Fibroblast of the aortic adventitia (primary cell): ENCODE data around the gene IMMP2L. TPM values are rescaled to one million over a fixed set of nuclear protein-coding genes. Genes with fewer than 3 reads are reported as not detected.

Experiments used
- DNase-seq: peaks from one replicate; pipeline ENCODE4 v3.0.0-alpha.2; 2010; ENCODE audit warnings: low read depth
- H3K4me3 ChIP-seq: 2 replicates; pipeline ENCODE4 v1.5.1; 2011; ENCODE audit warnings: low read depth, mild to moderate bottlenecking, control low read depth, low read length, moderate library complexity
- total RNA-seq: library from RNA; depleted of rRNA; stranded (reverse); fragments of >200 nt; gene quantifications from 2 replicates; pipeline ENCODE4 v1.2.3, GENCODE V29; 2012; ENCODE audit warnings: low replicate concordance
- TF ChIP-seq, protein P1 (sequence below): IDR thresholded peaks from 2 replicates; pipeline ENCODE4 v1.5.1; 2011; ENCODE audit warnings: mild to moderate bottlenecking, low read length, control low read depth, inconsistent platforms; ENCODE audit not compliant: insufficient read depth

IMMP2L gene
- total RNA-seq, 1 donor, result 9.9 TPM

DNA sequence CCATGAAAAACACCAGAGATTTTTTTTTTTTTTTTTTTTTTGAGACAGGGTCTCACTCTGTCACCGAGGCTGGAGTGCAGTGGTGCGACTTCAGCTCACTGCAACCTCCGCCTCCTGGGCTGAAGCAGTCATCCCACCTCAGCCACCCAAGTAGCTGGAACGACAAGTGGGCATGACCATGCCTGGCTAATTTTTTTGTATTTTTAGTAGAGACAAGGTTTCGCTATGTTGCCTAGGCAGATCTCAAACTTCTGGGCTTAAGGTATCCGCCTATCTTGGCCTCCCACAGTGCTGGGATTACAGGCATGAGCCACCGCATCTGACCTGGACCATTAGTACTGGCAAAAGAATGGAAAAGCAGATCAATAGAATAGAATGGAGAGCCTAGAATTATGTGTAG lies 530.4 kb downstream of the IMMP2L start:
- TF ChIP-seq, protein P1, sequence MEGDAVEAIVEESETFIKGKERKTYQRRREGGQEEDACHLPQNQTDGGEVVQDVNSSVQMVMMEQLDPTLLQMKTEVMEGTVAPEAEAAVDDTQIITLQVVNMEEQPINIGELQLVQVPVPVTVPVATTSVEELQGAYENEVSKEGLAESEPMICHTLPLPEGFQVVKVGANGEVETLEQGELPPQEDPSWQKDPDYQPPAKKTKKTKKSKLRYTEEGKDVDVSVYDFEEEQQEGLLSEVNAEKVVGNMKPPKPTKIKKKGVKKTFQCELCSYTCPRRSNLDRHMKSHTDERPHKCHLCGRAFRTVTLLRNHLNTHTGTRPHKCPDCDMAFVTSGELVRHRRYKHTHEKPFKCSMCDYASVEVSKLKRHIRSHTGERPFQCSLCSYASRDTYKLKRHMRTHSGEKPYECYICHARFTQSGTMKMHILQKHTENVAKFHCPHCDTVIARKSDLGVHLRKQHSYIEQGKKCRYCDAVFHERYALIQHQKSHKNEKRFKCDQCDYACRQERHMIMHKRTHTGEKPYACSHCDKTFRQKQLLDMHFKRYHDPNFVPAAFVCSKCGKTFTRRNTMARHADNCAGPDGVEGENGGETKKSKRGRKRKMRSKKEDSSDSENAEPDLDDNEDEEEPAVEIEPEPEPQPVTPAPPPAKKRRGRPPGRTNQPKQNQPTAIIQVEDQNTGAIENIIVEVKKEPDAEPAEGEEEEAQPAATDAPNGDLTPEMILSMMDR, result no peak
- no peak for DNase-seq
- H3K4me3 ChIP-seq, result no peak overlapping the region

DNA sequence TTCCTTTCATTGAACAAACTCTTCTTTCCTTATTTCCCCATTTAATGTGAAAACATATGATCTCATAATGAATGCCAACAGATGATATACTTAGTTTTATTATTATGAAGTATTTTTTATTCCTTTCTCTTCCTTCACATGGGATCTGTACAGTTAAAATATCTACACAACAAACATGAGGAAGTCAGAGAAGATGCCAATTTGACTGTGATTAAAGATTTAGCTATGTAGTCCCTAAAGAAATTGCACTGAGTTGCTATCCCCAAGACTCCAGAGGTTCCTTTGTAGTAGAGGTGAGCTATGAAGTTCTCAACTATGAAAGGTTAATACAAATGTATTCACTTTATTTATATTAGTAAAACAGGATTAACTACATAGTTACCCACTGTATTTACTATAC lies 532.0 kb downstream of the IMMP2L start:
- H3K4me3 ChIP-seq, result no peak overlapping the region
- peak; percentile 13 for DNase-seq
- TF ChIP-seq, protein P1, result no peak

DNA sequence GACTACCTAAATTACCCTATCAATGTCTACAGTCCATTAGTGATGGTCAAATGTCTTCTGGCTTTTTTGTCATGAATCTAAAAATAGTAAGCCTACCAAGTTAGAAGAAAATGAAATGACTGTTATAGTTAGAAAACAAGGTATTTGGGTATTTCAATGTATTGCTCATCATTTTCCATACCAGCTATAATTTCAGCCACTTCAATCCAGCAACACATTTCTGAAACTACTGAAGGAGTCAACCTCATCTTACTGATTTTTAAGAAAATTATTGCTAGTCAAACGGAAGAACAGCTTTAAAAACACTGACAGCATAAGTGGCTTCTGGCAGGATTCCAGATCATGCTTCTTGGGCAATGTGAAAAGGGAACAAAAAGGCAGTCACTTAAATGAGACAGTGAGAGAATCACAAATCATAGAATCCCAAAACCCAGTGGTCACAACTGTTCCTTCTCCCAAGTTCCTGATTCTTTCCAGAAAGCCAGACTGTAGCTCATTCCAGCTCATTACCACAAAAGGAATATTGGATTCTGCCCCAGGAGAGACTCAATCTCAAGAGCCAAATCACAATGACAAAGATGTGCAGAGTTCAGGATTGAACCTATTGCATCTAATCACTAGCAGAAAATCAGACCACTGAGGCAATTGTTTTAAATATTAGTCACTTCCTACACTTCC lies 532.6 kb downstream of the IMMP2L start:
- no peak overlapping the region for H3K4me3 ChIP-seq
- TF ChIP-seq, protein P1, result no peak
- peak; percentile 38 for DNase-seq

DNA sequence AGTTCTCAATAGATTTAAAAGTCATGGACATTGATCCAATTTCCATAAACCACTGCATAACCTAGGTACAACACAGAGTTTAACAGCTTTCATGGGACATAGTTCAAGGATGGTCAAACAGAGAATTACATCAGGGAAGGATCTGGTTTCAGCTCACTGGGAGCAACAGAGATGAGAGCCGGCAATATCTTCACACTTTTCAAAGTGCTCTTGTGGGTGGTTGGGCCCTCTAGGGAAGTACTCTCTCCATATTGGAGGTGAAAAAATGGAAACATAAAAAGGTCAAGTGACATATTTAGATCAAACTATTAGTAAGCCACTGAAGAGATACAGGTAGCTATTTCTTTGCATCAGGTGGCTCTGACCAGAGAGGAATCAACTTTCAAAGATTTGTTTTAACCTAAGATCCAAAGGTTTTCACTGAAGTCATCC lies 533.1 kb downstream of the IMMP2L start:
- TF ChIP-seq, protein P1, result no peak
- DNase-seq, result no peak
- H3K4me3 ChIP-seq, result no peak overlapping the region

DNA sequence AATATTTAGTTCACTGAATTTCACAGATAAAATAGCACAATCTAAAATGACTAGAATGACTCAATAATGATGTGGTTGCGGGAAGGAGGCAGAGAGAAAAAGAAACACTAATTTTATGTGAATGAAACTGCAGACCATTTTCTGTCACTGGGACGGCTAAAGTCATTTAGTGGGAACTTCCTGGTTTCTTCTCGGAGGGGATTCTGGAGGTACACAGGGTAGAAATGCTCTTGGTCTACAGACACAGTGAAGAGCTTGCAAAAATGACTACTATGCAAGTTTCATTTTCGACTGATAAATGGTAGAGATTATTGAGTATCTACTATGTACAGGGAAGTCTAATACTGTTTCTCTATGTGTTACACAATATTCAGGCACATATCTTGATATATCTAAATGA lies 534.9 kb downstream of the IMMP2L start:
- no peak overlapping the region for H3K4me3 ChIP-seq
- TF ChIP-seq, protein P1, result no peak
- DNase-seq, result no peak

DNA sequence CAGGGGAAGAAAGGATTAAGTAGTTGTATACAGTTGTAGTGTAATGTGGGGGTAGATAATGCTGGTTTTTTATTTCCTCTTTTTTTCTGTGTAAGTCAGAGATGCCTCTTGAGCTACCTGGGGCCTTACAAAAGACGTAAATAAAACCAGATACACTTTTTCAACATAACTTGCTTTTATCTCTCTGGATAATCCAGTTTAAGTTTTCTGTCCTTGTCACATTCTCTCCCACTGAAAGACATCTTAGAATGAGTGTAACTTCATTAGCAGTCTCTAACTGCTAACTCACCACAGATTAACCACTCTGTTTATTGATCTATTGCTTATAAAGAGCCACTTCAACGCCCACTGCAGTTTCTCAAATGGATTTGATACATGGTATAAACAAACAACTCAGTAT lies 535.5 kb downstream of the IMMP2L start:
- no peak overlapping the region for H3K4me3 ChIP-seq
- DNase-seq, result no peak
- TF ChIP-seq, protein P1, result no peak

DNA sequence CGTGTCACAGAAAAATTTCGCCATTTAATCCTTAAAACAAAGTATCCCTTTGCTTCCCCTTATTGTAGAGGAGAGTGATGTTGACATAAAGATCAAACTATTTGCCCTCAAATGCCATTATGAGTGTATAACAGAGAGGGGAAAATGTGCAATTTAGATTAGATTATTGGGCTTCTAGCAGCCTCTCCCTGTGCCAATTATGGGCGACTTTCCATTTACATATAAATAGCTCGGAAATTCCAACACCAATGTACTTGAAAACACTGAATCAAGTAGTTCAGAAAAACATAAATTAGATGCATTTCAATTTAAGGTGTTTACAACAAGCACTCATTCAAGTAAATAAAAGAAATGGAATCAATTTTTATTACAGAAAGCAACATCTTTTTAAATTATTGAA lies 535.9 kb downstream of the IMMP2L start:
- no peak overlapping the region for H3K4me3 ChIP-seq
- no peak for DNase-seq
- TF ChIP-seq, protein P1, result no peak
